Measurements from ENCODE around the gene TPRN.
"Not testable (repeated sequence)": the region's sequence is repeated elsewhere in the genome, so short reads cannot be mapped to it uniquely, and the experiment has no call there.

DNA sequence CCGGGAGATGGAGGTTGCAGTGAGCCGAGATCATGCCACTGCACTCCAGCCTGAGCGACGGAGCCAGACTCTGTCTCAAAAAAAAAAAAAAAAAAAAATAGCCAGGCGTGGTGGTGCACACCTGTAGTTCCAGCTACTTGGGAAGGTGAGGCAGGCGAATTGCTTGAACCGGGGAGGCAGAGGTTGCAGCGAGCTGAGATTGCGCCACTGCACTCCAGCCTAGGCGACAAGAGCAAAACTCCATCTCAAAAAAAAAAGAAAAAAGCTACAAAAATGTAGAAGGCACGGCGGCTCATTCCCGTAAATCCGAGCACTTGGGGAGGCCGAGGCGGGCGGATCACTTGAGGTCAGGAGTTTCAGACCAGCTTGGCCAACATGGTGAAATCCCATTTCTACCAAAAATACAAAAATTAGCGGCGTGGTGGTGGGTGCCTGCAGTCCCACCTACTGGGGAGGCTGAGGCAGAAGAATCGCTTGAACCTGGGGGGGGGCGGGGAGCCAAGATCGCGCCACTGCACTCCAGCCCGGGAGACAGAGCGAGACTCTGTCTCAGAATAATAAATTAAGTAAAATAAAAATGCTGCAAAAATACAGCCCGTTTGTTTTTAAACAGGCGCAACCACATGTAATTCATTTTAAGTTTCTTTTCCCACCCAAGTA is 39.1 kb upstream of the TPRN start:
- TF ChIP-seq, protein P1, sequence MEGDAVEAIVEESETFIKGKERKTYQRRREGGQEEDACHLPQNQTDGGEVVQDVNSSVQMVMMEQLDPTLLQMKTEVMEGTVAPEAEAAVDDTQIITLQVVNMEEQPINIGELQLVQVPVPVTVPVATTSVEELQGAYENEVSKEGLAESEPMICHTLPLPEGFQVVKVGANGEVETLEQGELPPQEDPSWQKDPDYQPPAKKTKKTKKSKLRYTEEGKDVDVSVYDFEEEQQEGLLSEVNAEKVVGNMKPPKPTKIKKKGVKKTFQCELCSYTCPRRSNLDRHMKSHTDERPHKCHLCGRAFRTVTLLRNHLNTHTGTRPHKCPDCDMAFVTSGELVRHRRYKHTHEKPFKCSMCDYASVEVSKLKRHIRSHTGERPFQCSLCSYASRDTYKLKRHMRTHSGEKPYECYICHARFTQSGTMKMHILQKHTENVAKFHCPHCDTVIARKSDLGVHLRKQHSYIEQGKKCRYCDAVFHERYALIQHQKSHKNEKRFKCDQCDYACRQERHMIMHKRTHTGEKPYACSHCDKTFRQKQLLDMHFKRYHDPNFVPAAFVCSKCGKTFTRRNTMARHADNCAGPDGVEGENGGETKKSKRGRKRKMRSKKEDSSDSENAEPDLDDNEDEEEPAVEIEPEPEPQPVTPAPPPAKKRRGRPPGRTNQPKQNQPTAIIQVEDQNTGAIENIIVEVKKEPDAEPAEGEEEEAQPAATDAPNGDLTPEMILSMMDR (IDR thresholded peaks at IDR 0.05), result not testable (repeated sequence)
- not testable (repeated sequence) for TF ChIP-seq POLR2A (IDR thresholded peaks at IDR 0.05)
